K562 (cell line): ENCODE data around the gene PRPF8. TPM values are rescaled to one million over a fixed set of nuclear protein-coding genes. Genes with fewer than 3 reads are reported as not detected.

ENCODE experiments used
- ATAC-seq: fragments of 200-7000 bp; cut with Tn5 transposase; 3 replicates; pipeline ENCODE4 v1.9.1; 2020; ENCODE audit warnings: moderate library complexity
- BruUV-seq: library from RNA; stranded (reverse); fragments of 400-500 nt; replicated peaks from 2 replicates; lab custom pipeline; 2021; lab: Mats Ljungman, UMichigan
- CTCF ChIA-PET: fragments of 300-600 bp; formaldehyde crosslinking; extraction: SDS; loops from one replicate; lab custom pipeline; 2021; ENCODE audit warnings: low intra/inter-chr PET ratio; lab: Yijun Ruan, JAX
- POLR2A ChIA-PET: fragments of 300-600, 350-650 bp; sonication (Branson Sonifier 250); formaldehyde crosslinking; extraction: SDS; loops from one replicate; lab custom pipeline; 2021; ENCODE audit warnings: antibody characterized with exemption, inconsistent platforms; lab: Yijun Ruan, JAX
- DNase-seq, 4 experiments: peaks; one replicate each; pipeline versions ENCODE4 v3.0.0 to v3.0.0-alpha.2; 2011 to 2018; ENCODE audit warnings: low spot score in 3 of 4, mixed read lengths in 3 of 4; ENCODE audit errors: extremely low read depth in 1 of 4
- FAIRE-seq: peaks from 2 replicates; lab custom pipeline; 2011; peaks lifted over from hg19 to GRCh38; lab: Jason Lieb, UNC
- H2AFZ ChIP-seq: 2 replicates; pipeline ENCODE4 v1.6.0; 2011; ENCODE audit warnings: low read depth, low read length, control low read depth, inconsistent platforms
- H3K27ac ChIP-seq: fragments of 200-600 bp; 3 replicates; pipeline ENCODE4 v1.8.0; 2011; ENCODE audit warnings: low read depth, mild to moderate bottlenecking, control low read depth, inconsistent platforms, low read length, moderate library complexity, mixed read lengths; ENCODE audit errors: extremely low read depth
- H3K27me3 ChIP-seq, 2 experiments: fragments of 300-600 bp in 1 of 2; 2 replicates in 1 of 2; 3 replicates in 1 of 2; pipeline versions ENCODE4 v1.6.0 to v1.8.0; 2011; ENCODE audit warnings: inconsistent platforms in 2 of 2, low read length in 2 of 2, mild to moderate bottlenecking in 1 of 2, mixed read lengths in 1 of 2, moderate library complexity in 1 of 2; ENCODE audit not compliant: control insufficient read depth in 2 of 2, insufficient read depth in 2 of 2
- H3K36me3 ChIP-seq: fragments of 300-600 bp; 3 replicates; pipeline ENCODE4 v1.8.0; 2011; ENCODE audit warnings: mild to moderate bottlenecking, low read length, inconsistent platforms; ENCODE audit not compliant: control insufficient read depth, insufficient read depth
- H3K4me1 ChIP-seq, 2 experiments: fragments of 200-600 bp in 1 of 2; replicated peaks in 1 of 2; 2 replicates in 1 of 2; 3 replicates in 1 of 2; pipeline versions ENCODE4 v1.5.1 to v1.8.0; 2011; ENCODE audit warnings: inconsistent platforms in 2 of 2, low read length in 2 of 2, mild to moderate bottlenecking in 1 of 2, mixed read lengths in 1 of 2, moderate library complexity in 1 of 2; ENCODE audit not compliant: control insufficient read depth in 2 of 2, insufficient read depth in 2 of 2
- H3K4me2 ChIP-seq: 2 replicates; pipeline ENCODE4 v1.6.1; 2011; ENCODE audit warnings: low read length, control low read depth, inconsistent platforms, mixed read lengths; ENCODE audit not compliant: insufficient read depth
- H3K4me3 ChIP-seq: fragments of 200-600 bp; sonication (generic), shearing (Covaris generic); 2 replicates; pipeline ENCODE4 v1.5.1; 2016; ENCODE audit warnings: control low read depth, inconsistent platforms
- H3K79me2 ChIP-seq: fragments of 200-600 bp; 3 replicates; pipeline ENCODE4 v1.8.0; 2011; ENCODE audit warnings: low read length, inconsistent platforms; ENCODE audit not compliant: control insufficient read depth, insufficient read depth
- H3K9ac ChIP-seq, 2 experiments: 2 replicates each; pipeline versions ENCODE4 v1.6.0 to v1.6.1; 2011; ENCODE audit warnings: low read depth in 2 of 2, low read length in 2 of 2, control low read depth in 1 of 2, inconsistent platforms in 1 of 2, mild to moderate bottlenecking in 1 of 2, mixed read lengths in 1 of 2; ENCODE audit not compliant: insufficient read depth in 1 of 2
- H3K9me1 ChIP-seq: one replicate; pipeline ENCODE4 v1.6.0; 2011; ENCODE audit warnings: inconsistent platforms, mild to moderate bottlenecking, low read length, moderate library complexity; ENCODE audit not compliant: control insufficient read depth, insufficient read depth
- H3K9me3 ChIP-seq: replicated peaks from 2 replicates; pipeline ENCODE4 v1.5.1; 2011; ENCODE audit warnings: low read depth, low read length, inconsistent platforms; ENCODE audit not compliant: control insufficient read depth, insufficient read depth
- H4K20me1 ChIP-seq: replicated peaks from 2 replicates; pipeline ENCODE4 v1.6.1; 2011; ENCODE audit warnings: low read length, inconsistent platforms, mixed read lengths; ENCODE audit not compliant: control insufficient read depth, insufficient read depth
- CBFB ChIP-seq: sonication (generic); formaldehyde crosslinking; IDR thresholded peaks from 2 replicates; pipeline ENCODE4 v1.4.0; 2020; ENCODE audit warnings: mild to moderate bottlenecking, missing genetic modification reagents
- CBX1 ChIP-seq: sonication (generic); IDR thresholded peaks from 2 replicates; pipeline ENCODE4 v1.6.1; 2016; ENCODE audit warnings: antibody characterized with exemption, low read depth, mild to moderate bottlenecking
- DIDO1 ChIP-seq: fragments of 450-650 bp; IDR thresholded peaks from 2 replicates; pipeline ENCODE4 v1.6.1; 2016; ENCODE audit warnings: low read depth, missing biosample characterization, missing genetic modification characterization
- EHMT2 ChIP-seq: fragments of 450-650 bp; IDR thresholded peaks from 2 replicates; pipeline ENCODE4 v1.6.1; 2018; ENCODE audit warnings: antibody characterized with exemption
- MED1 ChIP-seq: sonication (generic); formaldehyde crosslinking; IDR thresholded peaks from 2 replicates; pipeline ENCODE4 v1.8.1; 2023; ENCODE audit warnings: missing genetic modification reagents, borderline replicate concordance
- NRF1 ChIP-seq, 2 experiments: fragments of 450-650 bp; IDR thresholded peaks in 1 of 2; conservative IDR thresholded peaks in 1 of 2; 2 replicates each; pipeline ENCODE4 v1.6.1; 2014; ENCODE audit warnings: mild to moderate bottlenecking in 2 of 2
- POLR2G ChIP-seq: fragments of 200-400 bp; formaldehyde crosslinking; IDR thresholded peaks from 2 replicates; pipeline ENCODE4 v1.6.1; 2017; ENCODE audit warnings: low read depth, mild to moderate bottlenecking, antibody characterized with exemption, low read length, moderate library complexity
- PPARD ChIP-seq: fragments of 250-450 bp; sonication (Bioruptor Pico); IDR thresholded peaks from 2 replicates; pipeline ENCODE4 v1.8.0; 2022; ENCODE audit warnings: inconsistent platforms, mild to moderate bottlenecking, moderate library complexity
- RBFOX2 ChIP-seq: fragments of 200-400 bp; formaldehyde crosslinking; IDR thresholded peaks from 2 replicates; pipeline ENCODE4 v1.6.1; 2017; ENCODE audit warnings: low read depth, mild to moderate bottlenecking, low read length, moderate library complexity
- SIX5 ChIP-seq, 2 experiments: IDR thresholded peaks; 2 replicates each; pipeline ENCODE4 v1.6.1; 2011; ENCODE audit warnings: low read length in 2 of 2, borderline replicate concordance in 1 of 2, low read depth in 1 of 2, mild to moderate bottlenecking in 1 of 2, moderate library complexity in 1 of 2; ENCODE audit not compliant: insufficient read depth in 1 of 2
- SP1 ChIP-seq: sonication (generic); formaldehyde crosslinking; IDR thresholded peaks from 2 replicates; pipeline ENCODE4 v1.8.1; 2022; ENCODE audit warnings: mild to moderate bottlenecking, missing genetic modification reagents
- XRCC5 ChIP-seq: fragments of 200-400 bp; formaldehyde crosslinking; IDR thresholded peaks from 2 replicates; pipeline ENCODE4 v1.6.1; 2017; ENCODE audit warnings: low read depth, mild to moderate bottlenecking, low read length
- ZSCAN29 ChIP-seq: fragments of 450-650 bp; IDR thresholded peaks from 2 replicates; pipeline ENCODE4 v1.6.1; 2017
- WGBS: fragments of 100-300 bp; shearing (Covaris generic); methylation state at CpG from one replicate; pipeline ENCODE4 v1.1.6; 2016; ENCODE audit warnings: low coverage, mixed read lengths; ENCODE audit not compliant: insufficient coverage; ENCODE audit errors: missing lambda C conversion rate; 5-methylcytosine and 5-hydroxymethylcytosine counted together
- in situ Hi-C: fragments of 300-500 bp; cut with MboI; formaldehyde crosslinking; loops from 4 replicates; pipeline ENCODE4 v1.15.0; 2018; ENCODE audit warnings: inconsistent platforms, mixed read lengths
- intact Hi-C: fragments of 100-400 bp; cut with micrococcal nuclease; formaldehyde crosslinking; loops from 2 replicates; pipeline ENCODE4 v1.14.2; 2022
- polyA plus RNA-seq, 8 experiments: library from polyadenylated mRNA; depleted of rRNA in 4 of 8; stranded (reverse) in 5 of 8; unstranded in 3 of 8; fragments of >200 nt; fragmentation: Nextera tagmentation in 2 of 8; fragmentation: Illumina TruSeq in 1 of 8; extraction: Ambion mirVana in 2 of 8; extraction: Trizol in 1 of 8; gene quantifications; 2 replicates each; pipeline versions ENCODE4 v1.2.1 to v1.2.3, GENCODE V29; 2011 to 2014; ENCODE audit warnings: inconsistent platforms in 1 of 8, missing spikeins in 1 of 8
- total RNA-seq, 7 experiments: library from RNA; depleted of rRNA in 6 of 7; stranded (reverse); fragments of >200 nt in 6 of 7; fragmentation: Illumina TruSeq in 2 of 7; extraction: Trizol in 2 of 7; gene quantifications; 2 replicates each; pipeline versions ENCODE4 v1.2.1 to v1.2.3, GENCODE V29; 2011 to 2021; ENCODE audit warnings: low replicate concordance in 1 of 7

PRPF8 gene
- total and polyA plus RNA-seq, 9 of the 15 experiments (the other 6 are each of a cell fraction or from before 2014, with no cell fraction given): 64.3 to 294 (median 85.9) TPM

DNA sequence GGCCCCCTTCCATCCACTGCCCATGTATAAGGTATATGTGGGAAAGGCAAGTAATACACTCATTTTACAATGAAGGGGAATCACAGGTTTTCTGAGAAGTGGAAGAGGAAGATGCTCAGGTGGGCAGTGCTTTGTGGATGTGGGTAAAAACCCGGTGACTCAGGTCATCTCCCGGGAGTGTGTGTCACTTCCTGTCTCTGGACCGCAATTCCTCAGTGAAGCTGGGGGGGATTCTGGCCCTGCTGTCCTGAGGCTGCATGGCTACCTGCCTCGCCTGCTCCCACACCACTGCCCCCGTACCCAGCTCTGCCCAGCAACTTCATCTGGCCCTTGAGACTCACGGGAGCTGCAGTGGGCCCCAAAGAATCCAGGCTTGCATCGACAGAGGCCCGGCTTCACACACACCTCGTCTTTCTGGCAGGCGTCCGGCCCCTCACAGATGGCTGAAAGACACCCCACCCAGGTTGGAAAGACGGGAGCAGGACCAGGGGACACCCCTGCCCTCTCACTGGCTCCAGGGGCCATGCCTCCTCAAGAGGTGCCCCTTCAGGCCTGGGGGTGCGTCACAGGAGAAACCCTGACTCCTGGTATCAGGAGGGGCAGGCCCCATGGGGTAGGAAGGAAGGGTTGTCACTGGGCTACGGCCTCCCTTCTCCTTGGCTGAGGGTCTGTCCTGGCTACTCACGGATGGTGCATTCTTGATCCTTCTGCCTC, 40.0 kb downstream of the PRPF8 start:
- ChIA-PET POLR2A (interaction anchor here (0.6 kb wide), 1 partner anchor 279 kb away, joined by 3 read pairs; no protein-coding TSS in a partner anchor), CTCF (no interaction called here)
- no peak for FAIRE-seq
- Histone ChIP-seq H3K9me3 (no peaks in the 10 kb centered on the region), H3K9me1 (no peaks in the 10 kb centered on the region), H3K9ac (peak overlapping the region in 1 of 2 experiments; percentile 68; a peak in 2 of 4 replicates), H3K4me3 (no peak overlapping the region), H3K27ac (no peak overlapping the region; the same call in 2 of the 3 replicates), H4K20me1 (0 out of 2 replicates have a peak, but pooled peaks cover 2% of the 10 kb centered on the region), H3K4me2 (no peak overlapping the region), H3K4me1 (peaks cover 4 to 60% of the 10 kb centered on the region in 2 experiments; a peak in 3 of 5 replicates), H3K36me3 (peaks cover 21% of the 10 kb centered on the region; the same call in 1 of the 3 replicates), H3K27me3 (no peaks in the 10 kb centered on the region), H3K79me2 (peaks cover 12% of the 10 kb centered on the region; the same call in 2 of the 3 replicates), H2AFZ (no peak overlapping the region)
- in situ Hi-C loops (no loop called here), intact Hi-C loops (no loop called here)
- TF ChIP-seq EHMT2: no peak
- TF ChIP-seq NRF1 (conservative IDR thresholded peaks at IDR 0.05 in 1 of 2, IDR thresholded peaks at IDR 0.05 in 1 of 2): no peak
- TF ChIP-seq XRCC5: no peak
- no peak for TF ChIP-seq SP1 (CRISPR knock-in tag)
- TF ChIP-seq MED1 (CRISPR knock-in tag): no peak
- TF ChIP-seq PPARD: no peak
- peak; percentile 55 for TF ChIP-seq POLR2G
- no peak for TF ChIP-seq SIX5 (IDR thresholded peaks at IDR 0.05; ENCODE audit: borderline replicate concordance in 1 of 2, insufficient read depth in 1 of 2, low read depth in 1 of 2, low read length in 2 of 2)
- no peak for TF ChIP-seq ZSCAN29
- no peak for TF ChIP-seq CBFB (CRISPR knock-in tag)
- no peak for TF ChIP-seq DIDO1
- peak; percentile 35; the same call in 1 of the 2 replicates for TF ChIP-seq RBFOX2
- TF ChIP-seq CBX1: no peak
- WGBS: 47% methylated on average over 6 of the region's 15 CpGs
- no TSS peak for BruUV-seq
- ATAC-seq: no peak
- DNase-seq: no peak
